Keratinocyte (primary cell): ENCODE results near the gene NTN1.

Experiments
- CTCF ChIP-seq, 3 experiments: IDR thresholded peaks in 1 of 3; conservative IDR thresholded peaks in 1 of 3; optimal IDR thresholded peaks in 1 of 3; 2 replicates in 2 of 3; 3 replicates in 1 of 3; pipeline versions ENCODE3 to v1.5.1; 2011; ENCODE audit warnings: low read length in 3 of 3, mild to moderate bottlenecking in 3 of 3, moderate library complexity in 2 of 3, control low read depth in 1 of 3, inconsistent platforms in 1 of 3; ENCODE audit not compliant: insufficient read depth in 2 of 3; ENCODE audit errors: extremely low read depth in 1 of 3
- EZH2 ChIP-seq: IDR thresholded peaks from one replicate; pipeline ENCODE4 v1.6.1; 2012; ENCODE audit warnings: inconsistent platforms, mild to moderate bottlenecking, low read length, moderate library complexity

- TF ChIP-seq CTCF (optimal IDR thresholded peaks at IDR 0.05 in 1 of 3, IDR thresholded peaks at IDR 0.05 in 1 of 3, conservative IDR thresholded peaks at IDR 0.05 in 1 of 3; ENCODE audit: extremely low read depth in 1 of 3, insufficient read depth in 2 of 3, low read length in 3 of 3) = no peak
- TF ChIP-seq EZH2 = no peak
These were observed 162.0 kb downstream of the NTN1 start for GRCh38 chr17:9183306-9183705.
